Brain microvascular endothelial cell (primary cell): ENCODE measurements around the gene PCBP3.

ENCODE experiments used
- DNase-seq: peaks from one replicate; pipeline ENCODE4 v3.0.0-alpha.2; 2020
- H3K27ac ChIP-seq: fragments of 250-450 bp; sonication (Bioruptor Pico); 2 replicates; pipeline ENCODE4 v1.5.1; 2020; ENCODE audit warnings: mild to moderate bottlenecking, moderate library complexity
- H3K27me3 ChIP-seq: fragments of 250-450 bp; sonication (Bioruptor Pico); replicated peaks from 2 replicates; pipeline ENCODE4 v1.5.1; 2020; ENCODE audit warnings: mild to moderate bottlenecking
- H3K36me3 ChIP-seq: fragments of 250-450 bp; sonication (Bioruptor Pico); replicated peaks from 2 replicates; pipeline ENCODE4 v1.5.1; 2020; ENCODE audit warnings: mild to moderate bottlenecking
- H3K4me3 ChIP-seq: 2 replicates; pipeline ENCODE4 v1.5.1; 2011; ENCODE audit warnings: low read depth, mild to moderate bottlenecking, control low read depth, low read length, moderate library complexity
- CTCF ChIP-seq: IDR thresholded peaks from 2 replicates; pipeline ENCODE4 v1.5.1; 2011; ENCODE audit warnings: low read depth, mild to moderate bottlenecking, moderate library complexity, low read length, control low read depth, inconsistent platforms; ENCODE audit errors: missing control alignments
- in situ Hi-C: cut with HindIII; loops from 2 replicates; pipeline ENCODE4 v1.10.0; 2017; ENCODE audit warnings: low sequenced_read_pairs, low pct_ligation_motif_present

The PCBP3 gene

GRCh38 chr21:45799765-45800338 lies 156.3 kb downstream of the PCBP3 start:
- H3K27me3 ChIP-seq: no peaks in the 10 kb centered on the region
- no peak for DNase-seq
- no peak overlapping the region for H3K4me3 ChIP-seq
- no peak for TF ChIP-seq CTCF
- no peak overlapping the region for H3K27ac ChIP-seq
- in situ Hi-C loops: no loop called here
- no peaks in the 10 kb centered on the region for H3K36me3 ChIP-seq

GRCh38 chr21:45800339-45801080 lies 157.0 kb downstream of the PCBP3 start:
- H3K27me3 ChIP-seq: no peaks in the 10 kb centered on the region
- no peak overlapping the region for H3K4me3 ChIP-seq
- no peaks in the 10 kb centered on the region for H3K36me3 ChIP-seq
- no peak for TF ChIP-seq CTCF
- no peak overlapping the region for H3K27ac ChIP-seq
- DNase-seq: no peak
- in situ Hi-C loops: no loop called here

GRCh38 chr21:45801129-45801964 lies 157.8 kb downstream of the PCBP3 start:
- in situ Hi-C loops: no loop called here
- DNase-seq: no peak
- Histone ChIP-seq H3K4me3 (no peak overlapping the region), H3K27ac (no peak overlapping the region), H3K27me3 (no peaks in the 10 kb centered on the region), H3K36me3 (no peaks in the 10 kb centered on the region)
- no peak for TF ChIP-seq CTCF

GRCh38 chr21:45801989-45802388 lies 158.5 kb downstream of the PCBP3 start:
- Histone ChIP-seq H3K4me3 (no peak overlapping the region), H3K27me3 (no peaks in the 10 kb centered on the region), H3K36me3 (no peaks in the 10 kb centered on the region), H3K27ac (no peak overlapping the region)
- DNase-seq: no peak
- TF ChIP-seq CTCF: no peak
- in situ Hi-C loops: no loop called here

GRCh38 chr21:45802425-45802824 lies 158.9 kb downstream of the PCBP3 start:
- no peak overlapping the region for H3K27ac ChIP-seq

More at GRCh38 chr21:45802425-45802824, 158.9 kb downstream of the PCBP3 start:
- Histone ChIP-seq H3K27me3 (no peaks in the 10 kb centered on the region), H3K36me3 (no peaks in the 10 kb centered on the region), H3K4me3 (no peak overlapping the region)
- in situ Hi-C loops: no loop called here
- DNase-seq: no peak
- no peak for TF ChIP-seq CTCF
